Measurements from ENCODE around the gene AUTS2.

DNA sequence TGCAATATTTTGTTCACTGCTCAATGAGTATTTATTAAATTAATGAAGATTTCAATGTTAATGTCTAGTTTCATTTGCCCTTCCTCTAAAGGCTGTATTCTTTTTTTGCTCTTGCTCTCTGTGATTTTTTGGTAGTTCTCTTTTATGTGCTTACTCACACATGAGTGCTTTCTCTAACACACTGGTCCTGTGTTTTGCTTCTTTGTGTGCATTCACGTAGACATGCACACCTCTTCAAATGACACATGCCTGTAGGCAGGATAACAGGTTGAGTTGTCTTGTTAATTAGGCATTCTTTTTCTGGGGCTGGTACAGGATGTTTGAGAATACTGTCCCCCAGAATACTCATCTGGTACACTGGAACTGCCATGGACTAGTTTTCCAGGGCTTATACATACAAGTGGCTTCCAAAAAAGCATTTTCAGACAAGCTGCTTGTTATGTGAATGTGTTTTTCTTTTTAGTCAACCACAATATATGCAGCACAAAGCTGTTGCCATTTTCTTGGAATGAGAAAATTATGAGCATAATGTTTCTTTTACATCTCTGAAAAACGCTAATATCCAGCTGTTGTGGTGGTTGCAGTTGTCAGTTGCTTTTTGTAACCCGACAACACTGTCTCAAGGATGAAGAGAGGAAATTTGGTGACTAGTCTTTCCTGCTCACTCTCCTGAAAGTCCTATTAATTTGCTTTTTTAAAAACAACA lies 416.4 kb downstream of the AUTS2 start:
- no peak for TF ChIP-seq CBX8 (IDR thresholded peaks at IDR 0.05; ENCODE audit: borderline replicate concordance, extremely low read depth, low read depth, low read length, poor library complexity, severe bottlenecking)
- TF ChIP-seq POLR2A (conservative IDR thresholded peaks at IDR 0.05) = no peak
- TF ChIP-seq NR3C1 (CRISPR knock-in tag; IDR thresholded peaks at IDR 0.05) = no peak
- TF ChIP-seq NR2C2 (CRISPR knock-in tag; IDR thresholded peaks at IDR 0.05) = no peak
- no peak for TF ChIP-seq NR2C2 (tag; IDR thresholded peaks at IDR 0.05)
- TF ChIP-seq MAFK (IDR thresholded peaks at IDR 0.05; ENCODE audit: low read length) = no peak
- TF ChIP-seq SMC3 (conservative IDR thresholded peaks at IDR 0.05; ENCODE audit: insufficient read depth, low read depth, low read length) = no peak
- TF ChIP-seq, protein P1, sequence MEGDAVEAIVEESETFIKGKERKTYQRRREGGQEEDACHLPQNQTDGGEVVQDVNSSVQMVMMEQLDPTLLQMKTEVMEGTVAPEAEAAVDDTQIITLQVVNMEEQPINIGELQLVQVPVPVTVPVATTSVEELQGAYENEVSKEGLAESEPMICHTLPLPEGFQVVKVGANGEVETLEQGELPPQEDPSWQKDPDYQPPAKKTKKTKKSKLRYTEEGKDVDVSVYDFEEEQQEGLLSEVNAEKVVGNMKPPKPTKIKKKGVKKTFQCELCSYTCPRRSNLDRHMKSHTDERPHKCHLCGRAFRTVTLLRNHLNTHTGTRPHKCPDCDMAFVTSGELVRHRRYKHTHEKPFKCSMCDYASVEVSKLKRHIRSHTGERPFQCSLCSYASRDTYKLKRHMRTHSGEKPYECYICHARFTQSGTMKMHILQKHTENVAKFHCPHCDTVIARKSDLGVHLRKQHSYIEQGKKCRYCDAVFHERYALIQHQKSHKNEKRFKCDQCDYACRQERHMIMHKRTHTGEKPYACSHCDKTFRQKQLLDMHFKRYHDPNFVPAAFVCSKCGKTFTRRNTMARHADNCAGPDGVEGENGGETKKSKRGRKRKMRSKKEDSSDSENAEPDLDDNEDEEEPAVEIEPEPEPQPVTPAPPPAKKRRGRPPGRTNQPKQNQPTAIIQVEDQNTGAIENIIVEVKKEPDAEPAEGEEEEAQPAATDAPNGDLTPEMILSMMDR (IDR thresholded peaks at IDR 0.05 in 2 of 3, conservative IDR thresholded peaks at IDR 0.05 in 1 of 3; ENCODE audit: insufficient read depth in 2 of 3, low read depth in 1 of 3, low read length in 3 of 3) = no peak
- TF ChIP-seq, protein P2, sequence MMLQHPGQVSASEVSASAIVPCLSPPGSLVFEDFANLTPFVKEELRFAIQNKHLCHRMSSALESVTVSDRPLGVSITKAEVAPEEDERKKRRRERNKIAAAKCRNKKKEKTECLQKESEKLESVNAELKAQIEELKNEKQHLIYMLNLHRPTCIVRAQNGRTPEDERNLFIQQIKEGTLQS (IDR thresholded peaks at IDR 0.05) = no peak
- TF ChIP-seq, protein P2 (CRISPR knock-in tag; conservative IDR thresholded peaks at IDR 0.05) = no peak
- no peak for TF ChIP-seq SMARCA5 (IDR thresholded peaks at IDR 0.05)
- no peak for TF ChIP-seq POLR2AphosphoS5 (IDR thresholded peaks at IDR 0.05; ENCODE audit: control insufficient read depth, insufficient read depth, low read depth, low read length)
